ENCODE data around the gene KCNJ11.

DNA sequence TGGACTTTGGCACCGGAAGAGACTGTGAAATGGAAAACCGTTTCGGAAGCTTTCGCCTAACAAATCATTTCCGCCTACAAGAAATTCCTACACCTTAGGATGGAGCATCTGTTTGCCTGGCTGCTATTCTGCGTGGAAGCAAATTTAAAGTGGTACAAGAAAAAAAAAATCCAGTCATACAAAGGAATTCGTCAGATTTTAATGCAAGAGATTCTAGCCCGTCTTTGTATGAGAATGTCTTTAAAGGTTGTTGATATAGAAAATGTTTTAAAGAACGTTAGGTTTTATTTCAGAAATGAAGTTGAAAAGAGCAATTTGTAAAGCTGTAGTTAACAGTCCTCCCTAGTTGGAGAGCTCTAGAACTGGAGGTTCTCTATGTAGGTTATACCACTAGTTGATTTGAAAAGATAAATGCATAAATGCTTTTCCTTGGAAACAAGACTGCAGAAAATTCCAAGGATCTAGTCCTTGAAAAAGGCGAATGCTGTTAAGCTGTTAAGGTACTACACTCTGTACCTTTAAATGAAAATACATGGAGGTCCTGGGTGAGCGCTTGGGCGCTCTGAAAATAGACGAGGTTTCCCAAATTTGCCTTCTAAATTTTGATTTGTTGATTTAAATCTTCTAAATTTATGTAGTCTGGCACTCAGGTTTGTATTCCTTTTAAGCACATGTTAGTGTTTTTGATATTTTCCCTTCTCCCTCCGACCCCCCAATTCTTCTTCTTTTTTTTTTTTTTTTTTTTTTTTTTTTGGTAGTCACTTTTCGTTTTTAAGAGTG, 34.4 kb downstream of the KCNJ11 start:
- TF ChIP-seq FOS (IDR thresholded peaks at IDR 0.05; ENCODE audit: borderline replicate concordance, insufficient read depth, low read length): peak; percentile 8
- TF ChIP-seq, protein P1, sequence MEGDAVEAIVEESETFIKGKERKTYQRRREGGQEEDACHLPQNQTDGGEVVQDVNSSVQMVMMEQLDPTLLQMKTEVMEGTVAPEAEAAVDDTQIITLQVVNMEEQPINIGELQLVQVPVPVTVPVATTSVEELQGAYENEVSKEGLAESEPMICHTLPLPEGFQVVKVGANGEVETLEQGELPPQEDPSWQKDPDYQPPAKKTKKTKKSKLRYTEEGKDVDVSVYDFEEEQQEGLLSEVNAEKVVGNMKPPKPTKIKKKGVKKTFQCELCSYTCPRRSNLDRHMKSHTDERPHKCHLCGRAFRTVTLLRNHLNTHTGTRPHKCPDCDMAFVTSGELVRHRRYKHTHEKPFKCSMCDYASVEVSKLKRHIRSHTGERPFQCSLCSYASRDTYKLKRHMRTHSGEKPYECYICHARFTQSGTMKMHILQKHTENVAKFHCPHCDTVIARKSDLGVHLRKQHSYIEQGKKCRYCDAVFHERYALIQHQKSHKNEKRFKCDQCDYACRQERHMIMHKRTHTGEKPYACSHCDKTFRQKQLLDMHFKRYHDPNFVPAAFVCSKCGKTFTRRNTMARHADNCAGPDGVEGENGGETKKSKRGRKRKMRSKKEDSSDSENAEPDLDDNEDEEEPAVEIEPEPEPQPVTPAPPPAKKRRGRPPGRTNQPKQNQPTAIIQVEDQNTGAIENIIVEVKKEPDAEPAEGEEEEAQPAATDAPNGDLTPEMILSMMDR (IDR thresholded peaks at IDR 0.05; ENCODE audit: extremely low read depth in 1 of 2, insufficient read depth in 1 of 2, low read depth in 1 of 2, low read length in 2 of 2): no peak
- TF ChIP-seq POLR2AphosphoS5 (IDR thresholded peaks at IDR 0.05; ENCODE audit: insufficient read depth, low read depth, low read length): no peak
- TF ChIP-seq MYC (IDR thresholded peaks at IDR 0.05; ENCODE audit: low read depth, low read length): no peak
- no peak for TF ChIP-seq EZH2 (IDR thresholded peaks at IDR 0.05; ENCODE audit: borderline replicate concordance, low read depth, low read length, severe bottlenecking)
- no peak for TF ChIP-seq POLR2A (IDR thresholded peaks at IDR 0.05; ENCODE audit: low read depth, low read length)
- no peak for TF ChIP-seq GATA2 (IDR thresholded peaks at IDR 0.05; ENCODE audit: insufficient read depth, insufficient read length, low read depth, low read length)
- TF ChIP-seq MAX (IDR thresholded peaks at IDR 0.05; ENCODE audit: insufficient read depth, insufficient read length): no peak
- no peak for TF ChIP-seq JUN (IDR thresholded peaks at IDR 0.05; ENCODE audit: borderline replicate concordance, insufficient read depth, insufficient read length, low read depth)

Data from endothelial cell of umbilical vein (primary cell).